Inferior parietal cortex (tissue), 1 donor: ENCODE data around the gene SH3PXD2A.

ENCODE experiments used
- DNase-seq: peaks from one replicate; pipeline ENCODE4 v3.0.0-alpha.2; 2016; ENCODE audit errors: extremely low spot score

The SH3PXD2A gene

DNA sequence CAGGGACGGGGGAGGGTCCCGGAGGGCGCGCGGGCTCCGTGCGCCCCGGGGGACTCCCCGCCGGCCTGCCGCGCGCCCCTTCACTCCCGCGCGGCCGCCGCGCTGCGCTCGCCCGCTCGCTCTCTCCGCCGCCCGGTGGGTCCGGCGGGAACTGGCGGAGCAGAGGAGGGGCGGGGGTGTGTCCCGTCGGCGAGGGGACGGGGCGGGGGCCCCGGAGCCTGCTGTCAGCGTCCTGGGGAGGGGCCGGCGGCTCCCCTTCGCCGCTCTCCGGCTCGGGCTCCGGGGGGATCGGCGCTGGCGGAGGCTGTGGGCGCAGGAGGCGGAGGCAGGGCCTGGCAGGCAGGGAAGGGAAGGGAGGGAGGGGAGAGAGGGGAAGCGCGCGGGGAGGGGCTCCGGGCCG lies at the start of gene SH3PXD2A:
SH3PXD2A (minus strand) TSS at position 153 of the 400 bp plus-strand sequence. CDS start 310 bp downstream, outside the sequence.
- no peak for DNase-seq

GRCh38 chr10:103901299-103901698 lies 45.9 kb upstream of the SH3PXD2A start:
- DNase-seq, result no peak

DNA sequence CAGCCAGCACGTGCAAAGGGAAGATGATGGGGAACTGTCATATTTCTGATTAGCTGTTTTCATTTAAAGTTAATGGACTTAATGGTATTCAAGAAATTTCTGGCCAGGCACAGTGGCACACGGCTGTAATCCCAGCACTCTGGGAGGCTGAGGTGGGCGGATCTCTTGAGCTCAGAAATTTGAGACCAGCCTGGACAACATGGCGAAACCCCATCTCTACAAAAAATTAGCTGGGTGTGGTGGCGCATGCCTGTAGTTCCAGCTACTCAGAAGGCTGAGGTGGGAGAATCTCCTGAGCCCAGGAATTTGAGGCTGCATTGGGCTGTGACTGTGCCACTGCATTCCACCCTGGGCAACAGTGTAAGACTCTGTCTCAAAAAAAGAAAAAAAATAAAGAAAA lies 43.9 kb upstream of the SH3PXD2A start:
- no peak for DNase-seq

GRCh38 chr10:103897241-103897774 lies 41.9 kb upstream of the SH3PXD2A start:
- no peak for DNase-seq

GRCh38 chr10:103896225-103896624 lies 40.8 kb upstream of the SH3PXD2A start:
- DNase-seq, result no peak

GRCh38 chr10:103895411-103896186 lies 40.2 kb upstream of the SH3PXD2A start:
- DNase-seq, result no peak

- no peak for DNase-seq
These were observed 39.1 kb upstream of the SH3PXD2A start for GRCh38 chr10:103894441-103894864.

DNA sequence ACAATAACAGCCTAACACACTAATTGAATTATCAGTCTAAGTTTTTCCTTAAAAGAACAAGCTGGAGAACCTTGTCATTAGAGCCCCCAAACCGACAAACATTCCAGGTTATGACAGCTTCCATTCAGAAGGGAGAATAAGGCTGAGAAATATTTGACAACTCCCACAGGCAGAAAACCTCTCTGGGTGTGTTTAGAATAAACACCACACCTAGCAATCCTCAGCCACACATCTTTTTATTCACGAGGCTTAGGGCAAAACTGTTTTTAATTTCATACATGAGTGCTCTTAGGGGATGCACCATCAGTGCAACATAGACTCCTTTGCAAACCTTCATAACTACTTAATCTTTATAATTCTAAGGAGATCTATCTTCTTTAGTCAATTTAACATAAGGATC lies 38.4 kb upstream of the SH3PXD2A start:
- DNase-seq, result no peak

DNA sequence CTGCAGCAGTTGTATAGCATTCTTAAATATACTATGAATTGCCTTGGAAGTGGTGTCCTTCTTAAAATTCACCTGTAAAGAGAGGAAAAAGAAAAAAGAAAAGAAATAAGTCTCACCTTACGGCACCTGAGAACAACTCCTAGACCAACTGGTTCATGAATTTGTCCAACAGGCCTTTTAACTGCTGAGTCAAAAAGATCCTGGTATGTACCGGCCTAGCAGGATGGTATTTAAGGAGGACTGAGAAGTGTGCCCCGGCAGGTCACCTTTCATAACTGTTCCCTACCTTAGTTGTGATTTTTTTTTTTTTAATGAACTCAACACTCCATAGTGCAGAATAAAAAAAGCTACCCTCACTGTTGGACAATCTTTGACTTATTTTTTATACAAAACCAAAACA lies 36.8 kb upstream of the SH3PXD2A start:
- DNase-seq, result no peak

- no peak for DNase-seq
These were observed 35.3 kb upstream of the SH3PXD2A start for GRCh38 chr10:103890688-103891087.

DNA sequence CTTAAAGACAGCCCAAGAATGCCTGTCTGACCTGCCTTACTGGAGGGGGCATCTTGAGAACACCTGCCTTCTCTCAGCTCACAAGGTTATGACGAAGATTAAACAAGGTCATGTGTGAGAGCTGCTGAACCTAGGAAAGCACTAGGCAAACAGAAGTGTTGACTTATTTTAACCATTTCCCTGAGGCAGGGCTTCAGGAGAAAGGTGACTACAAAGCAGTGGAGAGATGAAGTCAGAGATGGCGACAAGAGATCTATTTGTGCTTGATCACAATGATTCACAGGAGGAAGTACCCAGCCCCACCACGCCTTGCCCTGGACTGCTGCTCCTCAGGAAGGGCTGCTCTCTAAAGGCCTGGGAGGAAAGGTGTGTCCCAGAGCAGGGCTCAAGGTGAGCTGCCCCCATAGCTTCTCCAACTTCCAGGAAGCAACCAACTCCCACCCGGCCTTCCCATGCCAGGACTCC lies 34.9 kb upstream of the SH3PXD2A start:
- no peak for DNase-seq

DNA sequence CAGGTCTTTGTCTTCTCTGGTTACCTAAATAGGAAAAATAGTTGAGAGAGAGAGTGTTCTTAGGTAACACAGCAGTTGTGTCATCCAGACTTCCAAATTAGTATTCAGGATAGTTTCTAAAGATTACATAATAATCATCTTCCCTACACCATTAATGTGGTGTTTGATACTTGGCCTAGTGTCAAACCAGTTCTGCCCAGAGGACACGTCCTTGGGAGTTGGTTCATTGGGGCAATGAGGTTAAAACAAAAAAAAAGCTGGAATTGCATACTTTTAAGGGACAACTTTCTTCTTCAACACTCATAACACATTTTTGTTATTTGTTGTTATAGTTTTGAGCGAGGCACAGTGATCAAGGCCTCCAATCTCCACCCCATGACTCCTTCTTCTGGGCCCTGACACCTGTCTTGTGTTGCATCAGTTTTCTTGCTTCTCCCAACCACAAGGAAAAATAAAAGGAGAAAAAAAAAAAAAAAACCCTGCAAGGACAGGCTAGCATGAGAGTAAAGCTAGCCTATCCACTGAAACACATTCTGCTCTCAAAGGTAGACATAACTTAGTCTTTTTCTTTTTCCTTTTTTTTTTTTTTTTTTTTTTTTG lies 33.8 kb upstream of the SH3PXD2A start:
- no peak for DNase-seq

DNA sequence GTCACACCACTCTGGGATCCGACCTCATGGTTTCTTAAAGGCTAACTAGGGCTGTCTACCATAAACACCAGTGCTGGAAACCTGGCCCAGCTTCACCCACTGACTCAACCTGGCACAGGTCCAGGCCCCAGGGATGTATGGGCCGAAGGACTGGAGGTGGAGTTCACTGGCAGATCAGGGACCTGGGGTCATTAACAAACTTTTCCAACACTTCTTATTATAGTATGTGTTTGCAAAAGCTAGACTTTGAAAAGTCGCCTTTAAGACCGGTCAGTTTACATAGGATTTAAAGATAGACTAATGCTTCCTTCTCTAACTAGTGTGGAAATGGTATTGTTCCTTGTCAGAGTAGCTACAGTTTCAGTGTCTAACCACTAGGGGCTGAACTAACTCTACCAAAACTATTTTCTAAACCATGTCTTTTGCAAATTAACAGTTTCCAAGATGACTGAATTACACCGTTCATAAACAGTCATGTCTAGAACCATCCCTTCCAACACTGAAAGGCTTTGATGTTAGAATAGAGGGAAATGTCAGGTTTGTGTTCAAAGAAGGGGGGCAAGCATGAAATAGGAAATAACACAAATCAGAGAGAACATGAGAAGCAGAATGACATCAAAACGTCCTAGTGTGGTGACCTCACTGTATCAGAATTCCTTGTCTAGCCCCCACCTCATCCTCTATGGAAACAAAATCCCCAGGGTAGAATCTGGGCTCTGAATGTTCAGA lies 32.9 kb upstream of the SH3PXD2A start:
- DNase-seq, result peak; percentile 77

DNA sequence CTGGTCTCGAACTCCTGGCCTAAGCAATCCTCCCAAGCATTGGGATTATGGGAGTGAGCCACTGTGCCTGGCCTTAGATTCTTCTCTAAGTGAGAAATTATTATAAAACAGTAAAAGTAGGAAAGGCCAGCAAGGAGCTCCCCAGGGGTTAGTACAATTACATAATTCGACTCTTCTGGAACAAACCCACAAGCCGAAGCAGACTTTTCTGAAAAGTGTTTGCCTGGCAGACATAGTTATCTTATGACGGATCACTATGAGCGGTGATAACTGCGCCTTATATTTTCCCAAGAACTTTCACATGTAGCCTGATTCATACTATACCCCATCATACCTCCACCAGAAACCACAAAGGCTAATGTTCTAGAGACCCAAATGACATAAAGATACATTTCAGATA lies 30.2 kb upstream of the SH3PXD2A start:
- DNase-seq, result no peak

- peak; percentile 87 for DNase-seq
These were observed 29.3 kb upstream of the SH3PXD2A start for GRCh38 chr10:103884681-103885139.

GRCh38 chr10:103882285-103883007 lies 27.1 kb upstream of the SH3PXD2A start:
- DNase-seq, result no peak

GRCh38 chr10:103881416-103882284 lies 26.3 kb upstream of the SH3PXD2A start:
- no peak for DNase-seq

DNA sequence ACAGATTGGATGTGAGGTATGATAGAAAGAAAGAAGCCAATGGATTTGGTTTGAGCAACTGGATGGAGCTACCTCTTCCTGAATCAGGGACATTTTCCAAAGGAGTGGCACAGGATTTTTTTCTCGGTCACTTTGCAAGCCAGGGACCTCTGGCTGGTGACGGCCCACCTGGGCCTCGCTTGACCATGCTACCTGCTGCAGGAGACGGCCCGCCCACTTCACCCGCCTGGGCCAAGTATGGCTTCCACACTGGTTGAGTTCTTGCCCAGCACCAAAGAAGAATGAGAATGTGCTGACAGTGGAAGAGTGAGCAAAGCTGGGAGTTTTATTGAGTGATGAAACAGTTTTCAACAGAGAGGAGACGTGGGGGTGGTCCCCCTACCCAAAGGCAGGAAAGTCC lies 24.5 kb upstream of the SH3PXD2A start:
- DNase-seq, result no peak

GRCh38 chr10:103879409-103879808 lies 24.0 kb upstream of the SH3PXD2A start:
- no peak for DNase-seq

DNA sequence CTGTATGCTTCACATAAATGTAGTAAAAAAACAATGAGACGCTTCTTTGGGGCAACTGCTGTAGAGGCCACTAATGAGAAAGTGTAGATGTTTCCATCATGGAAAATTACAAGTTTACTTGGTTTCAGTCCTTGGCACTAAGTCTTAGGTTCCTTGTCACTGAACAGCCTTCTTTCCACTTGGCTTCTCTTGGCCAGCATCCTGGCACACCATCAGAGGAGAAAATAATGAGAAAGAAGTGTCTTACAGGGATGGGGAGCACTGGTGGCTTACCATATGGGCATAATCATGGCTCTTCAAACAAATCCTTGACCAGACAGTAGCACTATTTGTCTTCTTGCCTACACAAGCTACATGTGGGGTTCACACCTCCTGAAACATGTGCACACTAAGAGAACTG lies 22.5 kb upstream of the SH3PXD2A start:
- no peak for DNase-seq

GRCh38 chr10:103876155-103876554 lies 20.8 kb upstream of the SH3PXD2A start:
- no peak for DNase-seq
